ENCODE measurements around the gene ERC2.

Gene ERC2

DNA sequence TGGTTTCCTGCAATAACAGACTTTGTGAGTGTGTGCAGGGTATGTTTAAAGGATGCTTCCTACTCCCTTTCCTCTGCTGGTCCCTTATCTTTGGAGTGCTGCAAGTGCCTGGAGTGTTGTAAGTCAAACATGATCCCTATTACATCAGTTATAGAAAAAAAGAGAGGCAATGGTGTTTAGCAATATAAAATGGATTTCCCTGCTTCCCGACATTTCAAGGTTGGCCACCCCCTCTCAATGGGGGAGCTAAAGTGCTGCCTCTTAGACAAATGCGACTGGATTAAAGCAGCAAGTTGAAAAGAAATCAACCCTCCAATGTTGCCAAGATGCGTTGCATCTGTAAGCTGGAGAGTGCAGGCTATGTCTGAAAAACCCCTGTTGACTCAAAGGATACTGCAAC is 778.1 kb downstream of the ERC2 start:
- DNase-seq, result no peak

DNA sequence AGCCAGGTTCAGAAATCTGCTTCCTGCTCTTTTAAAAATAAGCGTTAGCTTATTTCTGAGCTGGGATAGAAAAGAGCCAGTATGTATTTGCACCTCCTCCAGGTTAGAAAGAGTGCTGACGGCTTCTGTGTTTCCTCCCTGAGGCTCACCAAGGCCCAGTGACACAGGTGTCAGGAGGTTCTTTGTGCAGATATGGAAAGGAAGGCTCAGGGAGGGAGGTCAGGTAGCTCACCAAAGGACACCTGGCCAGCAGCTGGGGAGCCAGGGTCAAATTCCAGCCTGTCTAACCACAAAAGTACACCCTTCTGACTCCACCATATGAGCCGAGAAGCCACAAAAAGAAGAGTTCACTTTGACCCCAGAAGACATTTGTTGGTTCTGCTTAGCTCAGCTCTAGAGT is 780.1 kb downstream of the ERC2 start:
- no peak for DNase-seq

DNA sequence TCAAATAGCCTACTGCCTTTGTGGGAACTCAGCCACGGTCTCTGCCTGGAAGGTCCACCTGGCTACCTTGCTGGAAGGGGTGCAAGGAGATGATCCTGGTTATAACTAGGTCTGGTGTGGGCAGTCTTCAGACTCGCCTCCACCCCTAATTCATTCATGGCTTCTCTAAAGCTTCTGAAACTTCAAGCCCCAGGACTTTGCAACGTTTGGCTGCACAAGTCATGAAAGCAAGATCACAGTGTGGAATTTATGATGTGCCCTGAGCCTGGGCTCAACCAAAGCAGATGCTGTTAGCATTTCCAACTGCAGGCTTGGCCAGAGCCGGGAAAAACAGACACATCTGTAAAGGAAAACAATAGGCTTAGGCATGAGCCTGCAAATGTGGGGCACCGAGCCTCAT is 780.7 kb downstream of the ERC2 start:
- no peak for DNase-seq

DNA sequence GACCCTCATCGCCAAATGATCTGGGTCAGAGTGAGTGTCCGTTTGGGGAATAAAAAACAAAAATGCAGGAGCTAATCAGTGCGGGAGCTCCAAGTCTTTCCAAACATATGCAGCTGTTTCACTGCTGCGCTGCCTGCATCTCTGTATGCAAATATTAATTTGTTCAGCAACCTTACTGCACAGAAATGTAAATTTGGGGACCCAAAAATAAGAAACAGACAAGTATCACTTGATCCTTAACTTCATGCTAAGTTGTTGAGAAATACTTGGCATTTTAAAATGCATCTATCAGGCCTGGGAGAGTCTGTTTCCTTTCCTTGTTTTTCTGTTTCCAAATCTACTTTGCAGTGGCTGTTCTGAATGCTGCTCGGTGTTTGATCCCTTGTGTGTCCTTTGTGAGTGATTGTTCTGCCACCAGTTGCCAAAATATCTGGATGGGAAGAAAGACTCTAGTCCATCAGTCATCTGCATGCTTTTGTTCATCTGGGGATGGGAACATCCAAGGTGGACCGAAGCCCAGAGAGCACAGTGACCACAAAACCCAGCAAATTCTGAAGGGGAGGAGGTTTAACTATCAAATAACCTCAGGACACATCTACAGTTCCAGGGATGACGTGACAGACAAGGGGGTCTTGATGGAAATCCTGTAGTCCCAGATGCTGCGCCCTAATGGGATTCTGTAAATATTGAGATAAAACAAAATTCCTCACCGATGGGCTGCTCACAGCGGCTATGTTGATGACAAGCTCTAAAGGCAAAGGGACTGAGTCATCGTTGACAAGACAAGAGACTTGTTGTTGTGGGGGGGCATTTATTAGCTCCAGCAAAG is 781.6 kb downstream of the ERC2 start:
- no peak for DNase-seq

DNA sequence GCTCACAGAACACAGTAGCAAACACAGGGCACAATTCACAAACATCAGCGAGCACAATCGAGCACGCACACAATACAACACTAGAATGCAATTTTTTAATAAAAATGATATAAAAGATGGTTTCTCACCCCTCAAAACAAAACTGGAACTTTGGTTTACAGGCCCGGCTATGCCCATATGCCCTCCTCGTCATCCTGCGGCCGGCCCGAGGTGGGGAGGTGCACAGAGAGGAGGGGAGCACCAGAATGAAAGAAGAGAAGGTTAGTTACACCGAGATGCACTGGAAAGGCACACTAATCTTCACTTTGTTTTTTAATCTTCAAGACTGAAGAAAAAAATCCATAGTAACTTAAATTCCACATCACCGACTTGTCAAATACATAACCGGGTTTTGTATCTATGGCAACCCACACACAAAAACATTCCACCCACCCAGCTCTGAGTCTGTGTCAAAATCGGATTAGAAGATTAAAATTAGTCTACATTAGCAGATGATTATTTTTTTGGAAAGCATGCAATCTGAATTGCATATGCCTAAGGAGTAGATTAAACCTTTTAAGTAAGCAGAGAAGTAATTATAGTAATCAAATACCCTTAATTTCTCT is 784.5 kb downstream of the ERC2 start:
- no peak for DNase-seq

DNA sequence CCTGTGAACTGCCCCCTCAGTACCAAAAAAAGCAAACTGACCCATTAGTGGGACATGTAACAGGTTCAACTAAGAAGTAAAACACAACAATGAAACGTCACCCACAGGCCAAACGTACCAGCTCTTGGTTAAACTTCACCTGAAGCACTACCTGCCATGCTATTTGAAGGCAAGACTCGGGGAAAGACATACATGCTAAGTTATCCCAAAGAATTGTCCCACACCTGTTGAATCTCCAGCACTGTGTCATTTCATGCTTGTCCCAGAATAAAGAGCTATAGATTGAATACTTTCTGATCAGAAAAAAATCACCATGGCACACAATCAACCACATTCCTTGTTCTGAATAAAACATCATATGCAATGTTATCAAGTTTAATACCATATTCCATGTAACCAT is 785.8 kb downstream of the ERC2 start:
- no peak for DNase-seq

DNA sequence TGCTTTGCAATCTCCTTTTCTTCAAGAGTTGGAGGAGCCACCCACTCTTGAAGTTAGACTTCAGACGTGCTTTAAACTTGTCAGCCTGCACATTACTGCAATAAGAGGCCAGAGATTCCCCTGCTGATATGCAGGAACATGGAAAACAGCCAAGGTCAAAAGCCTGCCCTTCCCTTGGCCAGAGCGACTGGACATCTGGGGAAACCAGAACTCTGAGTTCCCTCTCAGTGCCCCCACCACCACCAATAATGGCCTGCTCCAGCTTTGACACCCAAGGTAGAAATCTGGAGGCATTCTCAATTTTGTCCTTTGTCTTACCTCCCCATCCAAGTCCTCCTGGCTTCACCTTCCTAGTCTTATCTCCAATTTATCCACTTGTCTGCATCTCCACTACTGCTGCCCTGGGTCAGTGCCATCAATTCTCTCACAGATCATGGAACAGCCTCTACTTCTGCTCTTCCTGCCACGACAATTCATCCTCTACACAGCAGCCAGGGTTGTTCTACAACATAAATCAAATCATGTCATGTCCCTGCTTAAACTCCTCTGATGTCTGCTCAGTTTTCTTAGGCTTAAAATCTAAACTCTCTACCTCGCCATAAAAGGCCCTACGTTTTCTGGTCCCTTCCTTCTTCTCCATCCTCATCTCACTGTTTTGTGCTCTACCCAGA is 789.6 kb downstream of the ERC2 start:
- DNase-seq, result no peak

DNA sequence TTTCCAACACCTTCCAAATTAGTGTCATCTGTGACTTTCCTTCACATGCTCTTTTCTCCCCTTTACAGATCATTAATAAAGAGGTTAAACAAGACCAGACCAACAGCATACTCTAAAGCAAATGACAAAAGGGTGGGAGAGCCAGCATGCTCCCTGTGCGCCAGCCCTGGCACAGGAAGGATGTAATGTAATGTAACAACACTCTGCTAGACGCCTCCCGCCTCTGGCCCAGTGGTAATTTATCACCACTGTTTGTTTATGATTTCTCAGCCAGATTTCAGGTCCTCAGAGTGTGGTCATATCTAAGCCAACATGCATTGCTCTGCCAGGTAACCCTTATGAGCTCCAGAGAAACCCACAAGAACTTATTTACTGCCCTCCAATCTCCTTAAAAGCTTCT is 791.6 kb downstream of the ERC2 start:
- DNase-seq, result no peak

DNA sequence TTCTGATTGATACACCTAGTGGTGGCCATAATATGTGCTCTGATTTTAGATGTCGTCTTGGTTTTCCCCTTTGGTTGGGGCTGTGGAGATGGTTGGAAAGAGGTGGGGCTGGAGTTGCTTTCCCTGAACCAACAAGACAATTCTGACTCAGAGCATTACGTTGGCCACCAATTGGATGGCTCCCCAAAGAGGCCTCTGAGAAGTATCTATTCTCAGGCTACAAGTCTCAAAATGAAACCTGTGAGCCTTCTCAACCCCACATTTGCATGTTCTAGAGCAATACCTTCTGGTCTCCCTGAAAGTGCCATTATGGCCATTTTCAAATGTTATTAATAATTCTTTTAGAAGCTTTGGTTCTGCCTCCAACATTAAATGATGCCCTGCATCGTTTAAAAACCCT is 792.8 kb downstream of the ERC2 start:
- no peak for DNase-seq

DNA sequence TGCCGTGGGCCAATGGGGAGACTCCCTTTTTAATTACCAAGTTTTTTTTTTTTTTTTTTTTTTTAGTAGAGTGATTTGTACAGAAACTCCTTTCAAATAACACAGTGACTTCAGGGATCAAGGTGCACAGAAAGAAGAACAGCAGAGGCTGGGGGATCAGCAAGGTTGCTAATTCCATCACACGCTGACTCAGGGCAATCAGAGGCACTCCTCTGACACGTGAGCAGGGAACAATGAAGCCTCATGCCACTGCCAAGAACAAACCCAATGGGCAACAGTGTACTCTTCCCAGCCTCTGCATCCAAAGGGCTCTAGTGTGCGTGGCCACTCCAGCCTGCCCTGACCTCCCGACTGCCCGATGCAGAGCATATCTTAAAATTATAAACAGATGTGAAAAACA is 794.5 kb downstream of the ERC2 start:
- DNase-seq, result no peak

DNA sequence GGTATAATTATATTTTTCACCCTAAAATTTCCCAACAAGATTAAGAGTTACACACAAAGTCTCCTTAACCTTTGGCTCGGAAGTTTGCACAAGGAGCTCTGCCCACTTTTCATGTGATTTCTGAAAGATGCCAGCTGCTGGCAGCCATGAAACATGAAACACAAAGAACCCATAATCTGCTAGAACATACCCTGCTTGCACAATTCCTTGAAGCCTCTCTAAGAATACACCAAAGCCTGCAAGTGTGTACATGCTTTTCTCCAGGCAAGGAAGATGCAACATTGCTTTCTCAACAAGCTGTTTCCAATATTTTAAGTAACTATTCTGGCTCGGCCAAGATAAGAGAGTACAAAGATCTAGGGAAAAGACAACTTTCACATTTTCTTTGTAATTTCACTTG is 799.1 kb downstream of the ERC2 start:
- no peak for DNase-seq

DNA sequence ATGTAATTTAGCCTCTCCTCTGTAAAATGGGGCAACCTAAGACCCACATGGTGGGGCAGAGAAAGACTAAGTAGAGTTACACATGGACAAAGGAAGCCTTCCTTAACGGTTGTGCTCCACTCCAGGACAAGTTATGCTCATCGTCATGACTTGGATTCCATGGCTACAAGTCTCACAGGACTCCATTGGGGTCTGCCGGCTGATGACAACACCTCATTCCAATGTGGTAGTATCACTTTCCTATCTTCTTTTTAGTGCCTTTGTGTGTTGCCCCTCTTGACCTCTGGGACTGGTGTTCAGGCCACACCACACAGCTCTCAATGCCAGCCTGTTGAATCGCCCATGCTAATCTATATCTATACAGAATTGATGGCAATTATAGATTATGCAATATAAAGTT is 799.9 kb downstream of the ERC2 start:
- no peak for DNase-seq

DNA sequence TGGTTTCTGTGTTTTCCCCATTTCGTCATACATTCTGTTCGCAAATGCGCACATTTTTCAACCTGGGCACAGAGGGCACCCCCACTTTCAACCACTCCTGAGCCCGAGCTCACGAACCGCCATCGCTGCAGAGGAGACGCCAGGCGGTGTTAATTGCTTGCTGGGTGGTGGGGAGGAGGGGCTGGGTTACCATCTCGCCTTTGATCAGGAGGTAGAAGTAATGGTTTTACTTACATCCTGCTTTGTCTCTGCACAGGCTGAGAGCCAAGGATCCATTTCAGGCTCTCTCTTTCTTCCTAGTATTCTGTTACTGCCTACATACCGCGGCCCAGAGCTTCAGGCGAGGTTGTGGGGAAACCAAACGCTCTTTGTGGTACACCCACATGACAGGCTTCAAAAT is 803.9 kb downstream of the ERC2 start:
- DNase-seq, result peak in 1 of 2 experiments; percentile 3

DNA sequence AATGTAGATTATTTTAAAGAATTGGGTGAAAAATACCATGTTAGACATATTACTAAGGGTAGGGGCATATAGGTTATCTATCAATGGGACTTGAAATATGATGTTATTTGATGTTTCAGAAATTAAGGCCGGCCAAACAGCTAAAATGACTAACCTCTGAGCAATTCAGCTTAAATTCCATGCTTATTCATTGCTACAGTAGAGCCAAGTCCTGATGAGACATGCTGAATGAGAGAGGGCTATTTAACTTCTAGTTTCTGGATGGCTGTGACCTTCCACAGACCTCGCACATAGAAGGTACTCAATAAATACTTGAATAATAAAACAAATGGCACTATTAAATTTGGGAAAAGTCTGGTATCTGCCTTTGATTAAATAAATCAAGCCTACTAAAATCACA is 805.6 kb downstream of the ERC2 start:
- DNase-seq, result no peak

DNA sequence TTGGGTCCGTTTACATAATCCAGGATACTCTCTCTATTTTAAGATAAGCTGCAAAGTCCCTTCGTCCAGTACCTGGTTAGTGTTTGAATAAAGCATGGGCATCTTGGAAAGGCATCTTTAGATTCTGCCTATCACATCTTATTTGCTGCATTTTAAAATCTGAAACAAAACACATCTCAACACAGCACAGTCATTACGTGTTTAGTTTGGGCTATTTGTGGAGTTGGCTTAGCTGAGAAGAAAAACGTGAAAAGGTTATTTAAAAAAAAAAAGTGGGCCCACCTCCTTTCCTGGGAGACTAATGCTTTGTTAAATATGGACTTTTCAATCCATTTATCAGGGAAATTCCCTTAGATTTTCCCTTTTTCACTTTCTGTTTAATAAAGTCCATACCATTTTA is 806.7 kb downstream of the ERC2 start:
- no peak for DNase-seq

DNA sequence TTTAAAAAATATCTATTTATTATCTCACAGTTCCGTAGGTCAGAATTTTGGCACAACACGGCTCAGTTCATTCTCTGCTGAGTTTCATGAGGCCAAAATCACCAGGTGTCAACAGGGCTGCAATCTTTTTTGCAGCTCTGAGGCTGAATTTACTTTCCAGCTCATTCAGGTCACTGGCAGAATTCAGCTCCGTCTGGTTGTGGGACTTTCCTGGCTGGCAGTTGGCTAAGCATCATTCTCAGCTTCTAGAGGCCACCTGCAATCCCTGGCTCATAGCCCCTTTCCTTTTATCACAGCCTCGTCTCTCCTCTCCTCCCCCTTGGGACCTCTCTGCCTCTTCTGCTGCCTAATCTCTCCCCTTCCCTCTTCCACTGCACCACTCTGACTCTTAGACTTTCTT is 807.1 kb downstream of the ERC2 start:
- DNase-seq, result no peak

DNA sequence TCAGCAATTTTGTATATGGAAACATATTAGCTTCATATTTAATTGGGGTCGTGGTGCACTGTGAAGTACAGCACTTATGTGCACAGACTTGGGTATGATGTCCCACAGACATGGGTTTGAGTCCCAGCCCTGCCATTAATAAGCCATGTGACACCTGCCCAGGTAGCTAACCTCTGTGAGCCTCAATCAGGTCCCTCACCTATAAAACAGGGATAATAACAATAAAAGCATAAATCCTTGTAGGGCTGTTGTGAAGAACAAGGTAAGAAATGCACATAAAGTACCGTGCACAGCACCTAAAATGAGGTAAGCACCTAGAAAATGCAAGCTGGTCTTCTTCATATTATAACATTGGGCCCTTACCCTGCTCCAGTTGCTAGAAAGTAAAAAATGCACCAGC is 807.6 kb downstream of the ERC2 start:
- DNase-seq, result no peak

DNA sequence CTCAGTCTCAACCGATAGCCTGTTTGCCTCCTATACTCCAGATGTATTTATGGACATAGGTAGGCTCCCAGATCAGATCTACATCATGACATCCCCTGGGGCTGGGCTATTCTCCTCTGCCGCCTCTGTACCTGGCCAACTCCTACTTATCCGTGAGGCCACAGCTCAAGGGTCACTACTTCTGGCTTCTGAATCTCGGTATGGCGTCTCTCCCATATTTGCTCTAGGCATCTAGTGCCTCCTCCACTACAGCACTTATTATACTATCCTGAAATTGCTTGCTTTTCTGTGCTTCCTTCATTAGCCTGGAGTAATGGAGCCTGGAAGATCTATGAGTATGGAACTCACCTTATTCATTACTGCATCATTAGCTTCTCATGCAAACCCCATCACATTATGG is 808.6 kb downstream of the ERC2 start:
- DNase-seq, result no peak

DNA sequence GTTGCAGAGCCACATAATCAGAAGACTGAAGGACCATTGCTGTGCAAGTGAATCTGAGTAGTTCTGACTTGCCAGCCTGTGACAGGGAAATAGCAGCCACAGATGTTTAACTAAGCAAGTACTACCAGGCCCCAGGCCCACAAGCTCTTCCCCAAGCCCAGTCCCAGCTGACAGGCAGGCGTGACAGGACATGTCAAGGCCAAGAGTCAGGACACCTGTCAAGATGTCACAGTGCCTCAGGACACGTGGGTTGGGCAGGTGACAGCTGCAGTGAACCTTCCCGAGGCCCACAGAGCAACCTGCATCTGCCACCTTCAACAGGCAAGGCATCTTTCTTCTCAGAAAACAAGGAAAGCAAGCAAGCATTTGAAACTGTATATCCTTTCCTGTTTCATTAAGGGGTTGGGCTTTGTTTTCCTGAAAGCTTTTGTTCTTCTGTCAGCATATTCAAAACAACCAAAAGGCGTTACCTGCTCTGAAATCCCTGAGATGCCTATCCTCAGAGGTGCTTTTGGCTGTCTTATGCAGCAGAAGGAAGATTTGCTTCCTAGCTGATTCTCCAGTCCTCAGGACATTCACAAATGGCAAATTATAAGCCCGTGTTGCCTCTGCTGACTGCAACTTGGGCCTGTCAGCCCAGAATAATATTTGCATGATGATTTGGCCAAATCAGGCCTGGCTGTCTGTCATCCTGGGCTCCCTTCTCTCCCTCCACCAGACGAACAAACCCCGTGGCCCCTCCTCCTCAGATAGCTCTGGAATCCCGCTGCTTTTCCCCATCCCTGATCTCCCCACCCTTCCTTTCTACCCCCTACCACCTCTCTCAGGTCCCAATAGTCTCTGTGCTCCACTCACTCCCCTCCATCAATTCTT is 809.3 kb downstream of the ERC2 start:
- DNase-seq, result no peak

DNA sequence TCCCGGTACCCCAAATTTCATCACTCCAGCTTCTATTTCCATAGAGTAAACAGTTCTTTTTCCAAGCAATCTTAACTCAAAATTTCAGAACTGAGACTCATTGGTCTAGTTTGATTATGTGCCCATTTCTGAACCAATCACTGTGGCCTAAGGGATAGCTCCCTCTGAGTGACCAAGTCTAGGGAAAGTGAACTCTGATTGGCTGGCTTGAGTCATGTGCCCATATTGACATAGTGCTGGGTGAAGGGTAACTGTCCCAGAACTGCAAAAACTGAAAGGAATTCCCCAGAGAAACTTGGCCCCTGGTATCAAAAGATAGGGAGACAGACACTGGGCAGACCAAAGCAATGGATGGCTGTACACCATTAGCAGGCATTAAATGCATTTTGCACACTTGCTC is 810.0 kb downstream of the ERC2 start:
- no peak for DNase-seq

DNA sequence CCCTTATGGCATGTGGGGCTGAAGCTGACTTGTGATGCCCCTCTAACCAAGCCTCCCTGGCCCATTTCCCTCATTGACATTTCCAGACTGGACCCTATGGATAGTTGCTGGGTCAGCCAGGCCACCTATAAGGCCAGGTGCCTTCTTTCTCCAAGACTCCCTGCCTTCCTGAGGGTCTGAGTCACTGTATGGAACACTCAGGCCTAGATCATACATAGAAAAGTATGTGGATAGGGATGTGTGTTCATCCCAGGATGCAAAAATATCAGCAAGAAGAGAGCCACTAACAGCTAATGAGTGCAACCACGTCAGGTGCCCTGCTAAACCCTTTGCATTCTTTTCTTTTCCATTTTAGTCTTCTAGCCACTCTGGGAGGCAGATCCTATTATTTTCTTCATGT is 812.7 kb downstream of the ERC2 start:
- DNase-seq, result no peak

DNA sequence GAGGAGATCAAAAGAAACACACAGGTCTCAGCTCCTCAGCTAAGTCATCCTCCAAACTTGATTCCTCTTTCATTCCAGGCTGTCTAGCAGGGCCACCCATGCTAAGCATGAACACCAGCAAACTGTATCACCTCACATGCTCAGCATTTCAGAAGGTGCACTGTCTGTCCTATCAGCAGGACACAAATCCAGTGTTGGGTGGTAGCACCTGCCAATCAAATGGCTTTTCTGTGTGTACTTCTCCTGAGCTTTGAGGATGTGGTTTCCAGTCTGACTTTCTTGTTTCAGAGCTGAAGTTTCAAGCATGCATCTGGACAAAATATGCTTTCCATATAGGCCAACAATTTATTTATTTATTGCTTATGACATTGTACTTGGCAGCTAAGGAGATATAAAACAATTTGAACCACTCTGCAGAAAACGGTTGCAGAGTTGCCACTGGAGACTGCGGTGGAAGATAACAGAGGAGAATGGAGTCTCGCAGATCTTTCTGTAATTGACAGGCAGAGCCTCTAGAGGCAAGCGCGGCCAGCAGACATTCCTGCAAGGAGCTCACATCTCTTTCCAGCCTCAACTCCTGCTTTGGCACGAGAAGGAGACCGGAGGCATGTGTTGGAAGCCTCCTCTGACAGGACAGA is 814.0 kb downstream of the ERC2 start:
- no peak for DNase-seq

DNA sequence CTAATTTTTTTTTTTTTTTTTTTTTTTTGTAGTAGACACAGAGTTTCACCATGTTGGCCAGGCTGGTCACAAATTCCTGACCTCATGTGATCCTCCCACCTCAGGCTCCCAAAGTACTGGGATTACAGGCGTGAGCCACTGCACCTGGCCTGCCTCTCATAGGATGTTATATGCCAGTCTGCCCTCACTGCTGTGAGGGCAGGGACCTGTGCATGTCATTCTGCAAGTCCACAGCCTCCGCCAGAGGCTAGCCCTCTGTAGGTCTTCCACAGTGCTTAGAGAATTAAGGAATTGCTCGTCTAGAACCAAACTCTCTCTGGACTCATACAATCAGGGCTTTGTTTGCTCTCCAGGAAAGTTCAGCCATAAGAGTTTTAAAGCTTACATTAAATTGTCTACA is 817.3 kb downstream of the ERC2 start:
- DNase-seq, result no peak
